Smooth muscle cell (in vitro differentiated cells): ENCODE data around the gene KLF13. TPM values are rescaled to one million over a fixed set of nuclear protein-coding genes. Genes with fewer than 3 reads are reported as not detected.
A peak's percentile ranks its signal among the peaks of the same experiment; 100 is the strongest.

ENCODE experiments used
- DNase-seq: peaks from one replicate; lab custom pipeline; 2025; ENCODE audit not compliant: unreplicated experiment; lab: John Stamatoyannopoulos, UW
- H2AFZ ChIP-seq: fragments of 200-600 bp; sonication (generic); 2 replicates; pipeline ENCODE4 v1.6.0; 2016; ENCODE audit warnings: antibody characterized with exemption, low read depth, mild to moderate bottlenecking
- H3F3A ChIP-seq: fragments of 200-600 bp; sonication (generic); 2 replicates; pipeline ENCODE4 v1.6.0; 2017; ENCODE audit warnings: antibody characterized with exemption, low read depth
- H3K27ac ChIP-seq: fragments of 200-600 bp; sonication (generic); 2 replicates; pipeline ENCODE4 v1.5.1; 2016; ENCODE audit warnings: low read depth, mild to moderate bottlenecking
- H3K27me3 ChIP-seq: fragments of 200-600 bp; sonication (generic); 2 replicates; pipeline ENCODE4 v1.6.1; 2016; ENCODE audit warnings: low read depth, mild to moderate bottlenecking
- H3K36me3 ChIP-seq: fragments of 200-600 bp; sonication (generic); 2 replicates; pipeline ENCODE4 v1.5.1; 2016; ENCODE audit warnings: low read depth
- H3K4me1 ChIP-seq: fragments of 200-600 bp; sonication (generic); 2 replicates; pipeline ENCODE4 v1.5.1; 2016; ENCODE audit warnings: low read depth
- H3K4me2 ChIP-seq: fragments of 200-600 bp; sonication (generic); 2 replicates; pipeline ENCODE4 v1.6.0; 2016; ENCODE audit warnings: mild to moderate bottlenecking
- H3K4me3 ChIP-seq: fragments of 200-600 bp; sonication (generic); 2 replicates; pipeline ENCODE4 v1.5.1; 2016; ENCODE audit warnings: mild to moderate bottlenecking
- H3K79me2 ChIP-seq: fragments of 200-600 bp; sonication (generic); 2 replicates; pipeline ENCODE4 v1.6.0; 2016; ENCODE audit warnings: low read depth, mild to moderate bottlenecking
- H3K9ac ChIP-seq: fragments of 200-600 bp; sonication (generic); 2 replicates; pipeline ENCODE4 v1.6.0; 2016; ENCODE audit warnings: low read depth
- H3K9me3 ChIP-seq: fragments of 200-600 bp; sonication (generic); replicated peaks from 2 replicates; pipeline ENCODE4 v1.5.1; 2016; ENCODE audit warnings: low read depth
- H4K20me1 ChIP-seq: fragments of 200-600 bp; sonication (generic); 2 replicates; pipeline ENCODE4 v1.6.0; 2016; ENCODE audit warnings: low read depth
- WGBS: methylation state at CpG from one replicate; pipeline ENCODE4 v1.1.7; 2016; ENCODE audit warnings: low lambda C conversion rate; 5-methylcytosine and 5-hydroxymethylcytosine counted together
- polyA plus RNA-seq: library from polyadenylated mRNA; unstranded; fragments of >200 nt; fragmentation: Nextera tagmentation; extraction: Ambion mirVana; gene quantifications from 2 replicates; pipeline ENCODE4 v1.2.1, GENCODE V29; 2016
- total RNA-seq: library from RNA; depleted of rRNA; stranded (reverse); fragments of >200 nt; gene quantifications from 2 replicates; pipeline ENCODE4 v1.2.3, GENCODE V29; 2014
- TF ChIP-seq, protein P1 (sequence below): fragments of 200-600 bp; sonication (generic); IDR thresholded peaks from 2 replicates; pipeline ENCODE4 v1.5.1; 2017; ENCODE audit warnings: borderline replicate concordance, mild to moderate bottlenecking, antibody characterized with exemption; ENCODE audit not compliant: insufficient read depth, poor library complexity, severe bottlenecking

KLF13 gene
- total and polyA plus RNA-seq, 2 experiments from 2014 or later: 42.1 to 74.2 TPM

DNA sequence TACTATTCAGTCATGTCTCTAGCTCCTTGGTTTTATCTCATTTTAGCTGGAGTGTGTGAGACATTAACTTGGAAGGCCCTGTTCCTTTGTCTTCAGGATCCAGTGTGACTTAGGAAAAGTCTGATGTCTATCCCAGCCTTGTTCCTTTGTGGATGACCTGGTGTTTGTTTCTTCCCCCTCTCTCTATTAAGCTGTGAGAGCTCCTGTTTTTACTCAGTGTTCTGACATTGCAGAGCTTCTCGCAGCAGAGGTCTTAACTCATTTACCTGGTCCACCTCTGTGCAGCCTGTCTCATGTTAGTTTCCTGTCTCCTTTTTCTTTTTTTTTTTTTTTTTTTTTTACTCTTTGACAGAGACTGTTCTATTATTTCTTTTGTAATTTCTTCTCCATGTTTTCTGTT, 43.1 kb downstream of the KLF13 start:
- H3K4me1 ChIP-seq: peaks cover 21% of the 10 kb centered on the region
- H3K27ac ChIP-seq: peak overlapping the region; percentile 35
- no peak overlapping the region for H2AFZ ChIP-seq
- 77% methylated on average over 1 of the region's 1 CpG for WGBS
- no peaks in the 10 kb centered on the region for H3K36me3 ChIP-seq
- peaks cover 4% of the 10 kb centered on the region for H3F3A ChIP-seq
- no peak for DNase-seq
- H4K20me1 ChIP-seq: peaks cover 92% of the 10 kb centered on the region
- H3K4me3 ChIP-seq: no peak overlapping the region
- peaks cover 97% of the 10 kb centered on the region for H3K79me2 ChIP-seq
- no peak overlapping the region for H3K9ac ChIP-seq
- H3K4me2 ChIP-seq: no peak overlapping the region
- no peaks in the 10 kb centered on the region for H3K9me3 ChIP-seq
- TF ChIP-seq, protein P1, sequence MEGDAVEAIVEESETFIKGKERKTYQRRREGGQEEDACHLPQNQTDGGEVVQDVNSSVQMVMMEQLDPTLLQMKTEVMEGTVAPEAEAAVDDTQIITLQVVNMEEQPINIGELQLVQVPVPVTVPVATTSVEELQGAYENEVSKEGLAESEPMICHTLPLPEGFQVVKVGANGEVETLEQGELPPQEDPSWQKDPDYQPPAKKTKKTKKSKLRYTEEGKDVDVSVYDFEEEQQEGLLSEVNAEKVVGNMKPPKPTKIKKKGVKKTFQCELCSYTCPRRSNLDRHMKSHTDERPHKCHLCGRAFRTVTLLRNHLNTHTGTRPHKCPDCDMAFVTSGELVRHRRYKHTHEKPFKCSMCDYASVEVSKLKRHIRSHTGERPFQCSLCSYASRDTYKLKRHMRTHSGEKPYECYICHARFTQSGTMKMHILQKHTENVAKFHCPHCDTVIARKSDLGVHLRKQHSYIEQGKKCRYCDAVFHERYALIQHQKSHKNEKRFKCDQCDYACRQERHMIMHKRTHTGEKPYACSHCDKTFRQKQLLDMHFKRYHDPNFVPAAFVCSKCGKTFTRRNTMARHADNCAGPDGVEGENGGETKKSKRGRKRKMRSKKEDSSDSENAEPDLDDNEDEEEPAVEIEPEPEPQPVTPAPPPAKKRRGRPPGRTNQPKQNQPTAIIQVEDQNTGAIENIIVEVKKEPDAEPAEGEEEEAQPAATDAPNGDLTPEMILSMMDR: no peak
- no peaks in the 10 kb centered on the region for H3K27me3 ChIP-seq

DNA sequence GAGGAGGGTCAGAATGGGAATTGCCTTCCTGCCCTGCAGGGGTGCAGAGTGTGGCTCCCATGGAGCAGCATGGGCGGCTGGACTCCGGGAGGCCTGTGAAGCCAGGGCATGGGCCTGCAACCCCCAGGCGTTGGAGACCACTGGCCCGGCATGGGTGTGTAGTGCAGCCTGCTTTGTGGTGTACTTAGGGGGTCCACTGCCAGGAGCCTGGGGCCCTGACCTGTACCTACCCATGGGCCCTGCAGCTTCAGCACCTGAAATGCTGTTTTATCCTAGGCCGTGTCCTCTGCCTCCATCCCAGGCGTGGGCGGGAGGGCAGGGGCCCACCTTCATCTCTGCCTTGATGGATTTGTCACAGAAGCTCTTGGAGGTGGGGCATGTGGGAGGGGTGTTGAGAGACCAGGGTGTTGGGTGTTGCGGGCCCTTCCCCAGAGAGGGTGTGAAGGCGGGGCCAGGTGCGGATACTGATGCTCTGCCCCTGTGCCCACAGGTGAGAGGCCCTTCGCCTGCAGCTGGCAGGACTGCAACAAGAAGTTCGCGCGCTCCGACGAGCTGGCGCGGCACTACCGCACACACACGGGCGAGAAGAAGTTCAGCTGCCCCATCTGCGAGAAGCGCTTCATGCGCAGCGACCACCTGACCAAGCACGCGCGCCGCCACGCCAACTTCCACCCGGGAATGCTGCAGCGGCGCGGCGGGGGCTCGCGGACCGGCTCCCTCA, 45.0 kb downstream of the KLF13 start:
- TF ChIP-seq, protein P1: no peak
- Histone ChIP-seq H3K9ac (no peak overlapping the region), H4K20me1 (peaks cover 92% of the 10 kb centered on the region), H3K79me2 (peaks cover 90% of the 10 kb centered on the region), H3K4me2 (peak overlapping the region; percentile 16), H3F3A (no peaks in the 10 kb centered on the region), H3K27ac (no peak overlapping the region), H3K27me3 (no peaks in the 10 kb centered on the region), H3K4me3 (no peak overlapping the region), H3K9me3 (no peaks in the 10 kb centered on the region), H3K4me1 (peaks cover 7% of the 10 kb centered on the region), H3K36me3 (no peaks in the 10 kb centered on the region), H2AFZ (no peak overlapping the region)
- 98% methylated on average over 19 of the region's 38 CpGs for WGBS
- DNase-seq: no peak

DNA sequence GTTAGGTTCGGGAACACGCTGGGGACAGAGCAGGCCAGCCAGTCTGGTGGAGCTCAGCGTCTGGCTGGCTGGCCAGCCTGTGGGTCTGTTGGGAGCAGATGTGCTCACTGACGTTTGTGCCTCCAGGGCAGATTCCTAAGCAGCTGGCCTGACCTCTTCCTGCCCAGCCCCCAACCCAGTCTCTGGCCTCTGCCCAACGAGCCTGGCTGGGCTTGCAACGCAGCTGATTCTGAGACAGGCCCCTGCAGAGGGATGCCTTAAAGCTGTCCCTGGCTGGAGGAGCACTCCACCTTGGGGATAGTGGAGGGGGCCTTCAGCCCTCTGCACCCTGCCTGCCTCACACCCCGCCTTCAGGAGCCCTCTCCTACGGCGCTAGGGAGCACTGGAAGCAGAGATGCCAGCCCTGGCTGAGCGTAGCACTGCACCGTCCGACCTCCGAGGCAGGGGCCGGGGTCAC, 46.0 kb downstream of the KLF13 start:
- Histone ChIP-seq H3K27me3 (no peaks in the 10 kb centered on the region), H3K79me2 (peaks cover 89% of the 10 kb centered on the region), H3K27ac (peak overlapping the region; percentile 70), H3K9me3 (no peaks in the 10 kb centered on the region), H2AFZ (no peak overlapping the region), H3K4me2 (peak overlapping the region; percentile 16), H3K9ac (peak overlapping the region; percentile 5), H3K4me1 (peaks cover 7% of the 10 kb centered on the region), H3F3A (no peaks in the 10 kb centered on the region), H4K20me1 (peaks cover 91% of the 10 kb centered on the region), H3K4me3 (no peak overlapping the region), H3K36me3 (no peaks in the 10 kb centered on the region)
- DNase-seq: no peak
- TF ChIP-seq, protein P1: no peak
- 45% methylated on average over 14 of the region's 14 CpGs for WGBS
